HUES6 (cell line): ENCODE results near the gene NDRG2.

ENCODE experiments used
- H3K27ac ChIP-seq: 2 replicates; pipeline ENCODE4 v1.7.0; 2013; ENCODE audit warnings: low read depth, mild to moderate bottlenecking, low read length, inconsistent platforms
- H3K27me3 ChIP-seq: 2 replicates; pipeline ENCODE4 v1.6.1; 2013; ENCODE audit warnings: low read length; ENCODE audit not compliant: control insufficient read depth, insufficient read depth
- H3K36me3 ChIP-seq: 2 replicates; pipeline ENCODE4 v1.6.1; 2013; ENCODE audit warnings: low read length; ENCODE audit not compliant: control insufficient read depth, insufficient read depth
- H3K4me1 ChIP-seq: 2 replicates; pipeline ENCODE4 v1.6.1; 2013; ENCODE audit warnings: low read length; ENCODE audit not compliant: control insufficient read depth, insufficient read depth
- H3K4me3 ChIP-seq: 2 replicates; pipeline ENCODE4 v1.5.1; 2013; ENCODE audit warnings: low read depth, low read length
- H3K9ac ChIP-seq: one replicate; pipeline ENCODE4 v1.6.1; 2013; ENCODE audit warnings: mild to moderate bottlenecking, low read length
- H3K9me3 ChIP-seq: 2 replicates; pipeline ENCODE4 v1.6.1; 2013; ENCODE audit warnings: low read depth, low read length; ENCODE audit not compliant: control insufficient read depth, insufficient read depth

Gene NDRG2

DNA sequence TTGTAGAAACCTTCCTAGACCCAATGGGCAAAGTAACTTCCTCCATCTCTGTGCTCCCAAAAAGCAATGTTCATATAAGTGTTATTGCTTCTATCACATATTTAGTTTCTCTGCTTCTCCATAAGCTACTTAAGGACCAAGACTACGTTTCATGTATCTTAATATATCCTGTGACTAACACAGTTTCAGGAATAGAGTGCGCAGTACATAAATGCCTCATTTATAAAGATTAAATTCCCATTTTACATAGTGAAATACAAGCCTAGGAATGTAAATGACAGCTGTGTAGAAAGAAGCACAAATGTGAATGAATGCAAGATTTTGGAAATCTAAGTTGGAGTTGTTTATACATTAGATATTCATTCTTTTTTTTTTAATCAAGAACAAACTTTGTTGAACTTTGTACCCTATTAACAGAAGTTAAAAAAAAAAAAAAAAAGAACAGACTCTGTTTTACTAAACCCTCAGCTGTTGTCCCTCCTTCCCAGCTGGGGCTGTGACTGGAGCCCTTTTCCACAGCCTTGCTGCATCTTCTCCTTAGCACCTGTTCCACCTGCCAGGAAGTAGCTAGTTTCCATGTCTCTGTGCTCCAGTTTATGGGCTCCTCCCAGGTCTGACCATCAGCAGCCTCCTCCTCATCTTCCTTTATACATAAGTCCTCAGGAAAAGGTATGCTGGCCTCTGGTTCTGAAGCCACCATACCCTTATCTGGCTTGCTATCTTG, 42.1 kb downstream of the NDRG2 start:
- H3K27me3 ChIP-seq = no peaks in the 10 kb centered on the region
- H3K27ac ChIP-seq = no peak overlapping the region
- no peak overlapping the region for H3K4me3 ChIP-seq

DNA sequence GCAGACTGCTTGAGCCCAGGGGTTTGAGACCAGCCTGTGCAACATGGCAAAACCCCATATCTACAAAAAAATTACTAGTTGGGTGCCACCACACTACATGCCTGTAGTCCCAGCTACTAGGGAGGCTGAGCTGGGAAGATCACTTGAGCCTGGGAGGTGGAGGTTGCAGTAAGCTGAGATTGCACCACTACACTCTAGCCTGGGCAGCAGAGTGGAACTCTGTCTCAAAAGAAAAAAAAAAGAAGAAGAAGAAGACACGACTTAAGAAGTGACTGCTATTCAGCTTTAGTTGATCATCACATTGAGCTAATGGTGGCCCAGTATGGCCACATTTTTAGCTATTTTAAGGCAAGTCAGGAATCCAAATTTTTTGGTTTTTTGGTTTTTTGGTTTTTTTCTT, 44.0 kb downstream of the NDRG2 start:
- Histone ChIP-seq H3K27ac (no peak overlapping the region), H3K36me3 (no peaks in the 10 kb centered on the region), H3K4me1 (no peaks in the 10 kb centered on the region), H3K4me3 (no peak overlapping the region), H3K9me3 (no peaks in the 10 kb centered on the region), H3K27me3 (no peaks in the 10 kb centered on the region), H3K9ac (no peak overlapping the region)

More for the DNA sequence above, 42.1 kb downstream of the NDRG2 start:
- Histone ChIP-seq H3K9ac (no peak overlapping the region), H3K9me3 (no peaks in the 10 kb centered on the region), H3K36me3 (no peaks in the 10 kb centered on the region), H3K4me1 (no peaks in the 10 kb centered on the region)

DNA sequence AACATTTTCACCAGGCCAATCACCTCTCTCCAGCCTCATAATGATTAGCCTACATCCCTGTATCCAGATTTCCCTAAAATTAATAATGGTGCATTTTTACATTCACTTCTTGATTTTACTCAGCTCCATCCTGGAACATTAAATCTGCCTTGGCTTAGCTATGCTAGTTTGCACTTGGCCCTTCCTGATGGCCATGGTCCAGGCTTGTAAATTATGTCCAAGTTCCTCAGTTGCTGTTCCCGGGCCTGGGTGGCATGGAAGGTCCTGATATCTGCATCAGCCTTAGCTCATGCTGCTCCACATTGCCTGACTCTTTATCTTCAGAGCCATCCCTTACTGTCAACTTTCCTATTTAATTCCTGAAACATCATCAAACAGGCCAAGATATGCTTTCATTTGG, 46.2 kb downstream of the NDRG2 start:
- Histone ChIP-seq H3K27me3 (no peaks in the 10 kb centered on the region), H3K36me3 (no peaks in the 10 kb centered on the region), H3K9ac (no peak overlapping the region), H3K4me3 (no peak overlapping the region), H3K9me3 (no peaks in the 10 kb centered on the region), H3K4me1 (no peaks in the 10 kb centered on the region), H3K27ac (no peak overlapping the region)

DNA sequence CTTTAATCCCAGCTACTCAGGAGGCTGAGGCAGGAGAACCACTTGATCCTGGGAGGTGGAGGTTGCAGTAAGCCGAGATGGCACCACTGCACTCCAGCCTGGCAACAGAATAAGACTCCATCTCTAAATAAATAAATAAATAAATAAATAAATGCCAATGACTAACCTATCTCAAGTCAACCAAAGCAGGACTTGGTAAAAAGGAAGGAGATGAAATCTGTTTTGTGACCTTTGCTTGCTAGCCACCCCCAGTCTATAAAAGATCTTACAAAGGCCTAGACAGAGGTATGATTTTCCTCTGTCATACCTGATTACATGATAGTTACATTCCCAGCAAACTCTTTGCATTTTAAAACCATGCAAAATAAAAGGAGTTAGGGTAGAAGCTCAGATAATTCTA, 48.6 kb downstream of the NDRG2 start:
- H3K4me1 ChIP-seq = peaks cover 6% of the 10 kb centered on the region; the same call in 1 of the 2 replicates
- H3K27ac ChIP-seq = no peak overlapping the region
- H3K4me3 ChIP-seq = no peak overlapping the region
- H3K36me3 ChIP-seq = no peaks in the 10 kb centered on the region
- H3K9ac ChIP-seq = no peak overlapping the region
- H3K27me3 ChIP-seq = 0 out of 2 replicates have a peak, but pooled peaks cover 6% of the 10 kb centered on the region
- no peaks in the 10 kb centered on the region for H3K9me3 ChIP-seq

DNA sequence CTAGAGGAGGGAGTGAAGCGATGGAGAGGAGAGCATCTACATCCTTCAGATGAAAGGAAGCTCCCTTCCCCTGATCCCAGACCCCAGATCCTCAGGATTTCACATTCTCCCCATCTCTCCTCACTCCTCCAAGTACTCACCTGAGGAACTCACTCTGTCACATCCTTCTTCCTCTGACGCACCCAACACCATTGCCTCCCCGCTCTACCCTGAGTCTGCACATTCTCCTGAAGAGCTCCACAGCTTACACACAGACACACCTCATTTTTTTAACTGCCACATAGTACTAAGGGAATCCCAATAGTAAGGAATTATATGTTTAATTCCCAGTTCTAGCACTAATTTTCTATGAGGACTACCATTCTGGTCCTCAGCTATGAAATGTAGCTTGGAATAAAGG, 51.4 kb downstream of the NDRG2 start:
- H3K4me1 ChIP-seq = peaks cover 11% of the 10 kb centered on the region
- H3K9ac ChIP-seq = no peak overlapping the region
- H3K27ac ChIP-seq = no peak overlapping the region
- H3K27me3 ChIP-seq = 0 out of 2 replicates have a peak, but pooled peaks cover 10% of the 10 kb centered on the region
- no peaks in the 10 kb centered on the region for H3K36me3 ChIP-seq
- H3K4me3 ChIP-seq = no peak overlapping the region
- H3K9me3 ChIP-seq = no peaks in the 10 kb centered on the region

DNA sequence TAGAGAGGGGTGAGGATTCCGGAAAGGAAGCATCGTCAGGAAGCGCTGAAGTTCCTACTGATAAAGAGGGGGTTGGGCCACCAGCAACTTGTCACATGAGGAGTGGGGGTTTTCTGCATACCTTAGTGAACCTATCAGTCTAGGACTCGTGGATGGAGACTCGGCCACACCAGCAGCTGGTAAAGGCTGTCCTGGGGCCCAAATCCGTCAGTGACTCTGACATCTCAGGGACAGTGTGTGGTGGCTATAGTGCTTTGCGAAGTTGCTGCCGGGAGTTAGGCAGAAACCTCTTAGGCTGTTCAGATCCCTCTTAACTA, 53.2 kb downstream of the NDRG2 start:
- Histone ChIP-seq H3K9me3 (no peaks in the 10 kb centered on the region), H3K4me3 (peak overlapping the region; percentile 91), H3K9ac (no peak overlapping the region), H3K27ac (no peak overlapping the region), H3K4me1 (peaks cover 11% of the 10 kb centered on the region), H3K36me3 (no peaks in the 10 kb centered on the region), H3K27me3 (0 out of 2 replicates have a peak, but pooled peaks cover 16% of the 10 kb centered on the region)

DNA sequence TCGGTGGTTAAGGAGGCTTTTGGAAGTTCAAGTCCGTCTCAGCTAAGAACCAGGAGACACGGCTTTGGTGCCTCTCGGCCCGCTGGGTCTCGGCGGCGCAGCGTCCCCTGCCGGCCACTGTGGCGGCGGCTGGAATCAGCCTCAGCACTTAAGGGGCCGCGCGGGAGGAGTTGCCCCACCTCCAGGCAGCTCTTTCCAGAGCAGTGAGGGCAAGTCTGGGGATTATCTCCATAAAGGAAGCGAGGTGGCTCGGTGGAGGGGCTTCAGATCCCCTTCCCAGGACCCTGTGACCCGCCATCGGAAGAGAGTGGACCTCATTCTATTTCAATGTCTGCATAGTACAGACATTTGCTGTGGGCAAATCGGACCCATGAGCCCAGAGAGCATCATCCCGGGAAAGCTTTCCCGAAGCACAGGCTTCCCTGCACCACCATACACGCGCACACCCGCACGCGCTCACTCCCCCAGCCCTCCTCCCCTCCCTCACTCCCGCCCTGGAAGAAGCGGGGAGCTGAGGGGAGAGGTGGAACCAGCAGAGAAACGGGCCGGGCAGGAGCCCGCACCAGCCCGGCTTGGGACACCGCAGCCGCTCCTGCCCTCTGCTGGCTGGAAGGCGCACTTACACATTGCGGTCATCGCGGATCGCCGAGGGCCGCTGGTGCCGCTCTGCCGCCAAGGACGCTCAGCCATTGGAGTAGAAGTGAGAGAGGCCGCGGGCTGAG, 53.7 kb downstream of the NDRG2 start:
- Histone ChIP-seq H3K9ac (peak overlapping the region; percentile 66), H3K4me3 (peak overlapping the region; percentile 91), H3K27ac (no peak overlapping the region), H3K27me3 (0 out of 2 replicates have a peak, but pooled peaks cover 16% of the 10 kb centered on the region), H3K9me3 (no peaks in the 10 kb centered on the region), H3K36me3 (no peaks in the 10 kb centered on the region), H3K4me1 (peaks cover 11% of the 10 kb centered on the region)

DNA sequence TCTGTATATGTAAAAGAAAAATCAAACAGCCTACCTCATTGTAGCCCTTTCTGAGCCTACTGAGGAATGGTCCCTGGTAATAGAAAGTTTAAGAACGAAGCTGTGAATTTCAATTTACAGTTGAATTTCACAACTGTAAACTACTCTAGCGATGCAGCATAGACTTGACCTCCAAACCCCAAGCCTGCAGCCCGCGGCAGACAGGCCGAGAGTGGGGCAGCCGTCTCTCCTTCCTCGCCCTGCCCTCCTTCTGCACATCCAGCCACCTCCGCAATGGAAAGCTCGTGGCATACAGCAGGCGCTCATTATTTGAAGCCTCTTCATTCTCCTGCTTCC, 54.2 kb downstream of the NDRG2 start:
- 0 out of 2 replicates have a peak, but pooled peaks cover 16% of the 10 kb centered on the region for H3K27me3 ChIP-seq
- H3K4me1 ChIP-seq = peaks cover 11% of the 10 kb centered on the region
- peak overlapping the region; percentile 91 for H3K4me3 ChIP-seq
- H3K27ac ChIP-seq = no peak overlapping the region
- peak overlapping the region; percentile 66 for H3K9ac ChIP-seq
- H3K36me3 ChIP-seq = no peaks in the 10 kb centered on the region
- H3K9me3 ChIP-seq = no peaks in the 10 kb centered on the region

DNA sequence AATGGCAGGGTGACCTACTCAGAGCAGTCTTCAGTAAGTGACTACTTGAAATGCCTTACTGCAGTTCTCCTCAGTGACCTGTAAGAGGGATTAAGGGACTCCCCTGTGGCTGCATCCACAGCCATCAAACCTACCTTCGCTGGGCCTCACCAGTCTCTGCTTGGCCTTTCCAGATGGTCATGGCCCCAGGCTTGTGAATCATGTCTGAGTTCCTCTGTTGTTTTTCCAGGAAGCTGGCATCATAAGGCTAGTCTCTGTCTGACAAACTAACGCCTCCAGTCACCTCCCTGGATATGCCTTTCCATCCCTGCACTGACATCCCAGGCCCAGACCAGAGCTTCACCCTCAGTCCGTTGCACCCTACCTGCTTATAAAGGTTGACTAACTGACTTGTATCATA, 55.5 kb downstream of the NDRG2 start:
- H3K4me3 ChIP-seq = no peak overlapping the region
- H3K36me3 ChIP-seq = no peaks in the 10 kb centered on the region
- peaks cover 11% of the 10 kb centered on the region for H3K4me1 ChIP-seq
- no peaks in the 10 kb centered on the region for H3K9me3 ChIP-seq
- H3K27ac ChIP-seq = no peak overlapping the region
- H3K9ac ChIP-seq = no peak overlapping the region
- H3K27me3 ChIP-seq = peaks cover 16% of the 10 kb centered on the region; the same call in 1 of the 2 replicates
